Endometrial microvascular endothelial cells (primary cell): ENCODE data around the gene NCKAP5. TPM values are rescaled to one million over a fixed set of nuclear protein-coding genes. Genes with fewer than 3 reads are reported as not detected.

Experiments
- in situ Hi-C: cut with HindIII; loops from 2 replicates; pipeline ENCODE4 v1.10.0; 2017; ENCODE audit warnings: low sequenced_read_pairs, low pct_unique_long_range_greater_than_20kb; ENCODE audit errors: inconsistent ontology term
- total RNA-seq: library from RNA; depleted of rRNA; stranded (reverse); fragments of >200 nt; gene quantifications from one replicate; pipeline ENCODE4 v1.2.3, GENCODE V29; 2015; ENCODE audit errors: inconsistent ontology term

NCKAP5 gene
- total RNA-seq, 1 donor from 2014 or later: 0.84 TPM

DNA sequence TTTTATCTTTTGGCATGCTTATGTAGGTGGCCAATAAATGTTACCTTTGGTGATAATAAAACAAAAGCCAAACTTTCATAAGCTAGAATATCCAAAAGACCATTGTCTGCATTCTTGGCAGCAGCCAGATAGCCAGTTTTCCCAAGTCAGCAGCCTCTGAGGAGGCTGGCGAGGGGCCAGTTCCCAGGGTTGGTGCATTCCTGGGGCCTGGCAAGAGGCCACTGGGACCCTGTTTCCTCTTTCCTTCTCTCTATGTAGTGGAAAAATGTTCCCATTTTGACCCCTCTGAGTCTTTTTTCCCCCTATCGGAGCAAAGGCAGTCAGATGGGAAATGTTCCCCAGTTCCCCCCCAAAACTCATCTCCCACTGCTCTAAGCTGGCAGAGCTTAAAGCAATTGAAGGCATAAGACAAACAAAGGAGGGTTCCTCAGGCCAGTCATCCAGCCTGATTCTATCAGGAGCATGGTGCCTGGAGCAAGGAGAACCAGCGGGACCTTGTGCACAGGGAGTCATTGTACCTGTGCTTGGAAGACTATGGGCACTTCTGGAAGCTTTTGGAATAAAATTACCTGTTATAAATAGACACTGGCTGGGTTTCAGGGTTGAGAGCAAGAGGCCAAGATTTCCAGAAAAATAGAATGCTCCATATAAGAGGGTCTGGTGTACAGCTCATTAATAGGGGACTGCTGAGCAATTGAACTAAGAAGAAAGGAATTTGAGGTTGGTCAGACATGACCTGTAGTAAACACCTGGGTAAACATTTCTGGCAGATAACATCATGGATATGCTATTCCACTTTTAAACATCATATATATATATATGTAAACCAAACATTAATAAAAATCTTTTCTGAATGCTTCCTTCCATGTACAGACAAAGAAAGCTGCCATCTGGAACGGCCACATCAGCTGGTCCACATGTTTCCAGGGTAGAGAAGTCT is 63.4 kb downstream of the NCKAP5 start:
- in situ Hi-C loops: no loop called here

DNA sequence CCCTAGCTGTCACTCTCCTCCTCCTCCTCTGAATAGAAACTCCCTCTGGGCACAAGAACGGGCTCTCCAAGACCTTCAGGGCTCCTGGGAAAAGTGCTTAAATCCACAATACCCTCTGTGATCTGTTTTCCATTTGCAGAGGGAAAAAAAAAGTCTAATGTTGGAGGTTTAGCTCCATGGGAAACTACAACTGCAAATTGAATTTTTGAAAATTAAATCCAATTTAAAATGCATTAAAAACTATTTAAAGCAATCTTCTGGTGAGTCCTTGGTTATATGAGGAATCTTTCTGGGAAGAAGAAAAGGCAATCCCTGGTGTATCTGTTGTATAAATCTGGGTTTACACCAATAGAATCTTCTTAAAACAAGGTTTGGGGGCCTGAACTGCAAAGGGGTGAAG is 64.3 kb downstream of the NCKAP5 start:
- in situ Hi-C loops: no loop called here

DNA sequence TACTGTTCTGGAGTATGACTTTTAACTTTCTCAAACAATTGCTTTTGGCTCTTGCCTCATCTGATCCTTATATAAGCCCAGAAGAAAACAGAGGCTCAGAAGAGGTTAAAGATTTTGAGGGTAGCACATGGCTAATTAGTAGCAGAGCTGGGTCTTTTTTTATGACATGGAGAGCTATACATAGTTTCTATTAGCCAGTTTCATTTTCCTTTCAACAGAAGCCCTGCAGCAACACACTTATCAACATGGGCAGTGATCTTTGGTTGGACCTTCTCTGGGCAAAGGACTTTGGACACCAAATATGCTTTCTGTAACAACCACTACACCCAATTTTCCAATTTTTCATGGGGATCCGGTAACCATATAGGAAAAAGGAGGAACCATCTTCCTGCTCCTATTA is 64.9 kb downstream of the NCKAP5 start:
- in situ Hi-C loops: no loop called here

DNA sequence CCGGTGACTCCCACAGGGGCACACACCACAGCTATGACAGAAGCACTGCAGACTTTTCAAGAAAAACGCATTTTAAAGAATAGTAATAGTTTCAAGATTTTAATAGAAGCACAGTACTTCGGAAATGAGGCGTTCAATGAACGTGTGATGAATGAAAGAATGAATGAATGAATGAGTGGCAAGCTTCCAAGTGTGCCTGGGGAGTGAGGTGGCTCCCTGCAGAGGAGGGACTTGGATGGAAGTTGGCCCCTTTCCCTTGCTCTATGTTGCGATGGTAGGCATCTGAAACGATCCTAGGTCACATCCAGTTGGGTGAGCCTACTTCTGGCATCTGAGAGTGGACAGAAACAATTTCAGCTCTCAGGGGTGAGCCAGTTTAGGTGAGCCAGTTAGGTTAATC is 65.6 kb downstream of the NCKAP5 start:
- in situ Hi-C loops: no loop called here

DNA sequence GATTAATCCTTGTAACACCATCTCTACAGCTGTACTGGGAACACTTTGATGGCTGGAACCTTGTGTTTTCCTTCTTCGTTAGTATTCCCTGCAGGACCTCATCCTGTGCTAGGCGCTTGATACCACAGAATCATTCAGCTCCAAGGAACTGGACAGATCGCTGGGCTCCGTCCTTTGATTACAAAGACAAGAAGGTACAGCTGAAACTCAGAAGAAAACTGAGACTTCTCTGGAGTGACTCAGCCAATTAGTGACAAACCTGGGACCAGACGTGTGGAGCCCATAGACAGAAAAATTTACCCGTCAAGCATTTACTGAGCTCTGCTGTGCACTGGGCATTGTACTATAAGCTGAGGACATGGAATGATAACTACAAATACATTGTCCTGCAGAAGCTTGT is 67.3 kb downstream of the NCKAP5 start:
- in situ Hi-C loops: no loop called here

DNA sequence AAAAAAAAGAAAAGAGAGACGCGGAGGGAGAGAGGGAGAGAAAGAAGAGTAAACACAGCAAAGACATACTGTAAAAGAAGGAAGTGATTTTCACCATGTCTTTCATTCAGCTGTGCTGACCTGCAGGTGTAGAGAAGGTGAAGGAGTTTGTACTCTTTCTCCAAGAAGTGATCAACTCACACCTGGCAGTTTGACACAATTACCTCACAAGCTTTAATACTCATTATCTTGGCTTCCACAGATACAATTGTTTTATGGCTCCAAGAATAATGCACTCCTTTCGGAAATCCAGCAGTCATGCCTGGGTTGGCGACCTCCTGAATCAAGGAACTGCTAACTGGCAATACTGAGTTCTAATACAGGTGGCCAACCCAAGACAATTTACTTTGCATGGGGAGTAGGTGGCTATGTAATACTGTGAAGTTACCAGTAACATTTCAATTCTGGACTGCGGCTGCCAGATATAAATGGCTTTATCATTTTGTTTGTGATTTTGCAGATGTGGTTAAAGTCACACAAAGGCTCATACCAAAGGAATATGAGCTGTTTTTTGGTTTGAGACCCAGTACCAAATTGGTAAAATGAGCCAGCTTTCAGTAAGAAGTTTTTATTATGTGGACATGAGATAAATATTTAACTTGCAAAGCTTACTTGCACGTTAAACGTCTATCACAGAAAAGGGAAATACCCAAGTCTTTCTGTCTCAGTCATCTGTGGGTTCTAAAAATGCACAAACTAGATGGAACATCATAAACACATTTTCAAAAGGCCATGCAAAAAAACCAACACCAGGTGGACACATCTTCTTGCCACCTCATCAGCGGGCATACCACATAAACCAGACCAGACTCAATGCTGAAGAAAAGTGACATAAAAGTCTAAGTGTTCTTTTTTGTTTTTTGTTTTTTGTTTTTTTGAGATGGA is 69.3 kb downstream of the NCKAP5 start:
- in situ Hi-C loops: no loop called here

DNA sequence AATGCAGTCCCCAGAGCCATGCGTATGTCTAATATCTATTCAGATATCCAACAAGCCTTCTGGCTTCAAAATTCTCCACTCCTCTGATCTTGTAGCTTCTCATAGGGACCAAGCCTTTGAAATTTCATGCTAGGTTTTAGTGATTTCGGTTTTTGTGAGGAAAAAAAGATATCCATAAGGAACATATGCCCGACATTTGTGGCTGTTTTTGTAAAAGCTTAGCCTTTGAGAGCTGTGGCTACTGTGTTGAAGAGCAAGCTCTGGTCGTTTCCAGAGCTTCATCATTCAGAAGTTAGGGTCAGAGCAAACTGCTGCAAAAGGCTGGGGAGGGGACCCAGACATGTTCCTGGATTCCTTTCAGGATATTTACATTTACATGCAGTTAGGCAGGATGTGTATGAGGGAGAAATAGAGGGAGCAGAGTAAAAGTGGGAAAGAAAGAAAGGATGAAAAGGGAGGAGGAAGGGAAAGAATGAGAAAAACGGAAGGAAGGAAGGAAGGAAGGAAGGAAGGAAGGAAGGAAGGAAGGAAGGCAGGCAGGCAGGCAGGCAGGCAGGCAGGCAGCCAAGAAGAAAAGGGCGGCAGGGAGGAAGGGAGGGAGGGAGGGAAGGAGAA is 70.2 kb downstream of the NCKAP5 start:
- in situ Hi-C loops: no loop called here

DNA sequence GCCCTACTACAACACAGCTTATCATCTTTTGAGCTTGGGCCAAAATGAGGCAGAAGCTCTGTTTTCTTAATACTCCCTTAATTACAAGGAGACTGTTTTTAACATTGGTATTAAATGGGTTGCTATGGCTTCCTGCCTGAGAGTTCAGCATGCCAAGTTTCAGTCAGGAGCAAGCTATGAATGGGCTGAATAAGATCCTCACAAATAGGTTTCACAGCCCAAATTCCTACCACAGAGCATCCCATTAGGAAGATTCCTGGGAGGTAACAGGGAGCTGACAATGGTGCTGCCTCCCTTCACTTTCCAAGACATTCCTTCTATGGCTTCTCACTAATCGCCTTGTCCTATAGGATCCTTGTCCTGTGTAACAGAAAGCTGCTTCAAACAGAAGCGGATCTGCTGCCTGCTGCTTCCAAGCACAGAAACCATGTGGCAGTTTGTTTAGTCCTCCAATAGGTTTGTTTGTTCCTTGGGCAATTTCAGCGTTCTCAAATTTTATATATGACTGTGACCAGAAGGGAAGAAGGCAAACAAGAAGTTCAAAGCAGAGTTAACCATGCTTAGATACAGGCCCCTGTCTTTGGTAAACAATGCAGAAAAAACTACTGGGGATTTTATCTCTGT is 70.9 kb downstream of the NCKAP5 start:
- in situ Hi-C loops: no loop called here

DNA sequence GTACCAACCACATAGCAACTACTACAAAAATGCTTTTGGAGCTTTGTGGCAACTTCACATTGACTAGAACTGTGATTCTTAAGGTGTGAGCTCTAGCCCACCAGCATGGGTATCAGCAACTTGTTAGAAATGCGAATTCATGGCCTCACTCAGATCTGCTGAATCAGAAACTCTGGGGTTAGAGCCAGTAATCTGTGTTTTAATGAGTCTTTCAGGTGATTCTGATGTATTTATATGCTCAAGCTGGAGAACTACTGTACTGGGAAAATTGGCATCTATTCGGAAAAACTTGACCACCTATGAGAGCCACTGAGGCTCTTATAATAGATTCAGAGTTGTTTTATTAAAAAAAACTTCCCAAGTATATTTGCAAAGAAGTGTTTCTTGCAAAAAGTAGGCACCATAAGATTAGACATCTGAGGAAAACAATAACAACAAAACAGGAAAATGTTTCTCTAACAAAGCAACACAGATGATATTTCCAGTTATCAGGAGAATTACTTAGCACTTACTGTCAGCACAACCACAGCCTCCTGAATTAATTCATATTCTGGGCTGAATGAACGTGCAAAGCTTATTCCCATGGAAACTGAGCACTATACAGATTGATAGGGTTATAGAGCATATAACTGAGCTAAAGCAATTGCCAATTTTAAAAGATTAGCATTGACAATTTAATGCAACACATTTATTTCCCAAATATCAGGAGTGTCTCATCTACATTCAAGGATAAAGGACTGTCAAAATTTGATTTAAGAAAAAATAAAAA is 71.6 kb downstream of the NCKAP5 start:
- in situ Hi-C loops: no loop called here

DNA sequence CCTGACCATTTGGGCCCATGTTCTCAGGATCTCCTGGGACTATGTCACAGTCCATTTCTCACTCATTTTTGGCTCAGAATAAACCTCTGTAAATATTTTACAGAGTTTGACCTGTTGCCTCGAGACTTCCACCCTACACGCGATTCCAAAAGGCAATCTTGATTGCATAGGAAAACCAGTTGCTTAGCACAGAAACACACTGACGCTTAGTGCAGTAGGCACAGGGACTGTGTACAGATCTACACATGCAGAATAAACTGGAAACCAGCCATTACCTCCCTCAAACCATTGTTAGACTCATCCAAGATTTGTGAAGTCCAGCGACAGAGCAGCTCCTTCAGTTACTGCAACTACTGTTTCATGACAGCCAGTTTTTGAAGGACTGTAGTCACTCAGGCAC is 73.0 kb downstream of the NCKAP5 start:
- in situ Hi-C loops: no loop called here

DNA sequence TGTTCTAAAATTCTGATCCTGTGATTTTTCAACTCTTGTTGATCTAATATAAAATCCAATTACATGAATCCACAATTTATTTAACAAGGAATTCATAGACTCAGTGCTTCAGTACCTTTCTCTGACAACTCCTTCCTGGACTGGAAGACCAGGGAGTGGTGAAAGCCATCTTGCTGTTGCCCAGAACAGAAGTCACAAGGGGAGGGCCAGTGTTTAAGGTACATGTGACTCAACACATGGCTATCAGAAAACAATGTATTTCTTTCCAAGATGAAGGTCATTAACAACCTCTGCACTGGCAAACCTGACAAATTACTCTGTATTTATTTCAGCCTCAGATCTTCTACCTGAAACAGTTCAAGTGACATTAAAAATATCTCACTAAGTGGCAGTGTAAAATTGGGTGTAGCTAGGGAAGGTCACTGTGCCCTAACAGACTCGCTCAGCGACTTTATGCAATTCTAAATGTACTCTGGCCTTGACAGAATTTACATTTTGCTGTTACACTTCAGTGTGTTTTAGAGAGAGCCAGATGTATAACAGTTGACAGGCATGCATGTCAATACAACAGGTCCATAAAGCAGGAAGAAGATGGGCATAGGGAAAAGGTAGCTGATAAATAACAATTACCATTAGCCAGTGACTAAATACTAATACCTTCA is 75.4 kb downstream of the NCKAP5 start:
- in situ Hi-C loops: no loop called here

DNA sequence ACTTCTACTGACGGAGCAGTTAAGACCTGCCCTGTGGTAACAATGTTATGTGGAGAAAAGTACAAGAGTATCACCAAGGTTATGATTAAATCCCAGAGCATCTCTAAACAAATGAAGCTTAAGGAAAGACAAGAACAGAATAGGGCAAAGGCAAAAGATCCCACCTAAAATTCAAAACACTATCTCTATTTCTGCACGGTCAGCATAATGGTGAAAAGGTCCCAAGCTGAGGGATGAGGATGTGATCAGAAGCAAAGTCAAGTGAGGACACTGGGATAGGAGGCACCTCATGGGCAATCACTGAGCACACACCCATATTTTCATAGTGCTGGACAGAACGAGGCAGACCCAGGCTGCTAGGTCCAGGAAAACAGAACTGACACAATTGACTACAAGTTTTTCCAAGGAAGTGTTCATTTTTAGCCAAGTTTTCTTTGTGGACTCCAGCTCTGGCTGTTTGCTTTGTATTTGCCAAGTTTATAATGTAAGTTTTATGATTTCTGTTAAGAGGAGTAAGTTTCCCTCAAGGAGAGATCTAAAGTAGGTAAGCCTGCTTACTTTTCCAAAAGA is 77.8 kb downstream of the NCKAP5 start:
- in situ Hi-C loops: no loop called here

DNA sequence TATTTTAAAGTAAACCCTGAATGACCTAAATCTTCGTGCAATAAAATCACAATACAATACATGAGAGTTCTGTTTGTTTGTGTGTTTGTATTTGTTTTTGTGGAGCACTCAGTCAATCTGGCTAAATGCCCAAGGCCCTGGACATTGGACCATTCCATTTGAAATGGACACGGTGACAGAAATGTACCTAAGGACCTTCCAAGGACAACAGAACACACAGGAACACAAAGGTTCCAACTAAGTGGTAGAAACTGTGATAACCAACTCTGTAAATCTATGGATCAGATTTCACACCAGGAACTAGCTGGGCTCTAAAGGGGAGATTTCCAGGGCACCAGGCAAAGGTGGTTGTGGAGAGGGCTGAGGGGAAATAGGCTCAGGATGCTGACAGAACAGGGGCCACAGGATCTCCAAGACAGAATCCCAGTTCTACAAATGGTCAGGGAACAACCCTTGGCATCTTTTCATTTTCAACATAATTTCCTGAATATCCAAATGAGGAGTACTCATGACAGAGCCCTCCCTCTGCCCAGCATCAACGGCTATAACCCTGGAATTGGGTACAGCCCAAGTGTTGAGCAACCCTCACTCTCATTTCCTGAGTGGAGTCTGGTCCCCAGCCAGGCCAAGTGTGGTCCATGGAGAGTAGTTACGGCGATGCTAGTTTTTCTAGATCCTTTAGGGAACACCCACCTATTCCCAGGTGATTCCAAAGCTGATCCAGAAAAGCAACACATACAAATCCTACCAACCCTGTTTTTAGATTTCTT is 78.4 kb downstream of the NCKAP5 start:
- in situ Hi-C loops: no loop called here

DNA sequence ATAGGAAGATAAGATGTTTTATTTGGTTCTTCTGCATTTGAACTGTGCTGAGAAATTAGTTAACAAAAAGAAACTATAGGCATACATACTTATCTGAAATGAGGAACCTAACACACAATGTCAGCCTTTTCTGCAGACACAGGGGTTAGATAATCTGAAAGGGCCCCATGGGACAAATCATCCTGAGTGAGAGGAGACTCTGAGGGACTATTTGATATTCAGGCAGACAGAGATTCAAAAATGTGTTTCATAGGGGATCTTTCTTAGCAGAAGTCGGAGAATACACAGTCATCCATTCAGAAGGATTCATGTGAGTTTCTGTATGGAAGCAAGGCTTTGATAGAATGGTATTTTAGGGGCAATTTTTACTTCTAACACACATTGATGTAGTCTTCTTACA is 79.1 kb downstream of the NCKAP5 start:
- in situ Hi-C loops: no loop called here

DNA sequence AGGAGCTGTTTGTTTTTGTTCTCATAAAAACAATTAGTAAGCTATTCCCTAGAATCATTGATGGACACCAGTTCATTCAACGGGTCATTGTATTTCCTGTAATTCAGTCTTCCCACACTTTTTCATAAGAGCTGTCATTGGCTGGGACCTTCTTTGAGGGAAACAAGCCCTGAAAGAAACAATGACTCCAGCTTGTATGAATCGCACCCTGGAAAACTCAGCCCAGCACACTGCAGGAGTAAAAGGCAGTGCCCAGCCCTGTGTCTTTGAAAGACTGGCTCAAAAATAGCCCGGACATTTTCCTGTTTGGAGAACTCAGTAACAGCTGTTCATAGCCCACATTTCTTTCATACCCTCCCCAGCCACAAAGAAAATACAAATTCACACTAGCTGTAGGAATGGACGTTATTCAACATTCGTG is 81.5 kb downstream of the NCKAP5 start:
- in situ Hi-C loops: no loop called here

DNA sequence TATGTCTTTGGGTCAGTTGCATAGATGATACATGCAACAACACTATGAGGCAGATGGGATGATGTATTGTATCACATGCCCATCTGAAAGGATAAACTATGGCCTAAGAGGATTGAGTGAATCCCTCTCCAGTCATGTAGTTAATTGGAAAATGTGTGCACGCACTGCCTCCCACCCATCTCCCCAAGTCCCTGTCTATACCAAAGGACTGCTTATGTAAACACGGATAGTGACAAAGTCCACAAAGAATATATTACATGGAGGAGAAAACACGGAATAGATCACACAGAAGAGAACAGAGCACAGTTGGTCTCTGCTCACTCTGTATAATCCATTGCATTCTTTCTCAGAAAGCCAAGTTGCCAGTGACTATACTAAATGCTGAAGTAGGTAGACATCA is 82.4 kb downstream of the NCKAP5 start:
- in situ Hi-C loops: no loop called here

DNA sequence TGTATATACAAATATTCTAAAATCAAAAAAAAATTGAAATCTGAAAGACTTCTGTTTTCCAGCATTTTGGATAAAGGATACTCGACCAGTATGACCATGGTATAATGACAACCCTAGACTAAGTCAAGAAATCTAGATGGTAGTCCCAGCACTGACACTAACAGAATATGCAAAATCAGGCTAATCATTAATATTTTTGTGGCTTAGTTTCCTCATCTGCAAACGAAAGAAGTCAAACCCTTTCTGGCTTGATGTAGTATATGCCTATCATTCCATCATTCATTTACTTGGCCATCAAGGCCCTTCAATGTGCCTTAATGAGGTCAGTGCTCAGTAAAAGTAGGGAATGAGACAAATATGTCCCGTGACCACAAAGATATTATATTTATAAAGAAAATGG is 83.5 kb downstream of the NCKAP5 start:
- in situ Hi-C loops: no loop called here
